ENCODE results near the gene OR1D2.

DNA sequence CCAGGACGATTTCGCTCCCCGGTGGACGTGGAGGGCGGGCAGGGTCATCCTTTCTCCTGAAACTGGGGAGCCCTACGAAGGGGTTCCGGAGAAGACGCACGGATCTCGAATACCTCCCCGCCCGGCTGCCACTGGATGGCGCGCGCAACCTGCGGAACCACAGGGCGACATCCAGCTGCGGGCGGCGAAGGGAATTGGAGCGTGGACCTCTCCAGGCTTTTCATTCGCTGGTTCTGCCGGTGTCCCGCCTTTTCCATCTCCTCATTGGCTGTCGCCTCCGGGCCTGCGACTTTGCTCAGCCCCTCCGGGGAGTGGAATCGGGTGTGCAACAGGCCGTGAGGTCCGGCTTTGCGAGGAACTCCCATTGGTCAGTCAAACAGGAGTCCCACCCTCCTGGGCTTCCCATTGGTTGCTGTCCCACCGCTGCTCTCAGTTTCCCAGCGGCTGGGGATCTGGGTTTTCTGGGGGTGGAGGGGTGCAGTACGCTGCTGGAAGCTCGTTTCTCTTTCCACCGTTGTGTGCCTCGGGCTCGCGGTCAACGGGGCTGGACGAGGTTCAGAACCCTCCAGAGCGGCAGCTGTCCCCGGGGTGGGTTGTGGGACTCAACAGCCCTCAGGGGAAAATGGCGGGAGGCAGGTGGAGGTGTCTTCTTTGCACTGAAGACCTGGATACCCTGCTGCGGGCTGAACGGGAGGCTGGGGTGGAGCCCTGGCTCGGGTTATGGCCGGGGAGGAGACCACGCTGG lies 55.3 kb downstream of the OR1D2 start:
- TF ChIP-seq, protein P1, sequence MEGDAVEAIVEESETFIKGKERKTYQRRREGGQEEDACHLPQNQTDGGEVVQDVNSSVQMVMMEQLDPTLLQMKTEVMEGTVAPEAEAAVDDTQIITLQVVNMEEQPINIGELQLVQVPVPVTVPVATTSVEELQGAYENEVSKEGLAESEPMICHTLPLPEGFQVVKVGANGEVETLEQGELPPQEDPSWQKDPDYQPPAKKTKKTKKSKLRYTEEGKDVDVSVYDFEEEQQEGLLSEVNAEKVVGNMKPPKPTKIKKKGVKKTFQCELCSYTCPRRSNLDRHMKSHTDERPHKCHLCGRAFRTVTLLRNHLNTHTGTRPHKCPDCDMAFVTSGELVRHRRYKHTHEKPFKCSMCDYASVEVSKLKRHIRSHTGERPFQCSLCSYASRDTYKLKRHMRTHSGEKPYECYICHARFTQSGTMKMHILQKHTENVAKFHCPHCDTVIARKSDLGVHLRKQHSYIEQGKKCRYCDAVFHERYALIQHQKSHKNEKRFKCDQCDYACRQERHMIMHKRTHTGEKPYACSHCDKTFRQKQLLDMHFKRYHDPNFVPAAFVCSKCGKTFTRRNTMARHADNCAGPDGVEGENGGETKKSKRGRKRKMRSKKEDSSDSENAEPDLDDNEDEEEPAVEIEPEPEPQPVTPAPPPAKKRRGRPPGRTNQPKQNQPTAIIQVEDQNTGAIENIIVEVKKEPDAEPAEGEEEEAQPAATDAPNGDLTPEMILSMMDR (conservative IDR thresholded peaks at IDR 0.05), result peak; percentile 96
- no peak for TF ChIP-seq ZFX (IDR thresholded peaks at IDR 0.05)
